Measurements from ENCODE around the gene KLHL24. TPM values are rescaled to one million over a fixed set of nuclear protein-coding genes. Genes with fewer than 3 reads are reported as not detected.
"Not testable (repeated sequence)": the region's sequence is repeated elsewhere in the genome, so short reads cannot be mapped to it uniquely, and the experiment has no call there.

KLHL24 gene
- total RNA-seq, 1 experiment from 2014 or later = 17.7 TPM

GRCh38 chr3:183701744-183702143 is 66.3 kb downstream of the KLHL24 start:
- H2BK12ac ChIP-seq (ENCODE audit: insufficient read length, low read depth, low read length) = no peak overlapping the region
- peaks cover 8% of the 10 kb centered on the region for H3K23me2 ChIP-seq (ENCODE audit: insufficient read length, low read depth, low read length, poor library complexity, severe bottlenecking)
- H2BK5ac ChIP-seq (ENCODE audit: insufficient read length, low read length) = no peak overlapping the region
- no peaks in the 10 kb centered on the region for H3K27me3 ChIP-seq (ENCODE audit: insufficient read depth, low read length)
- H2AK5ac ChIP-seq (ENCODE audit: insufficient read length, low read length) = no peak overlapping the region
- Mint-ChIP-seq H3K9me3 (no peaks in the 10 kb centered on the region), H3K36me3 (ENCODE audit: insufficient read depth in 1 of 3, low read depth in 3 of 3) (peaks cover 5 to 20% (median 8%) of the 10 kb centered on the region in 3 experiments; a peak in 6 of 7 replicates), H3K27me3 (ENCODE audit: low read depth) (no peaks in the 10 kb centered on the region), H3K4me1 (peaks cover 29 to 37% of the 10 kb centered on the region in 2 experiments), H3K4me3 (peak overlapping the region; percentile 1 to 22; a peak in 4 of 5 replicates), H3K27ac (peak overlapping the region; percentile 5 to 39 (median 22); a peak in 6 of 7 replicates)
- no peak overlapping the region for H3K9ac ChIP-seq (ENCODE audit: extremely low read depth, insufficient read length, low read length)
- H3K18ac ChIP-seq (ENCODE audit: insufficient read length, low read depth, low read length) = no peak overlapping the region
- H3K4ac ChIP-seq (ENCODE audit: low read depth, low read length) = no peak overlapping the region
- no peaks in the 10 kb centered on the region for H3K79me1 ChIP-seq (ENCODE audit: insufficient read depth, low read depth, low read length, poor library complexity, severe bottlenecking)
- no peak overlapping the region for H2BK120ac ChIP-seq (ENCODE audit: low read depth, low read length, poor library complexity, severe bottlenecking)
- H3K4me1 ChIP-seq (ENCODE audit: insufficient read depth, low read length) = peaks cover 3% of the 10 kb centered on the region; the same call in 1 of the 2 replicates
- H3T11ph ChIP-seq (ENCODE audit: low read length) = no peak overlapping the region
- no peak for TF ChIP-seq CTCF (conservative IDR thresholded peaks at IDR 0.05)
- H2AFZ ChIP-seq (ENCODE audit: low read length) = no peak overlapping the region
- no peak overlapping the region for H4K5ac ChIP-seq (ENCODE audit: insufficient read length, low read depth, low read length)
- no peaks in the 10 kb centered on the region for H4K20me1 ChIP-seq (ENCODE audit: control insufficient read depth, insufficient read depth, insufficient read length)
- WGBS (ENCODE audit: extremely low coverage, insufficient read length, low lambda C conversion rate) = no CpG with 5 or more reads among the region's 5 CpGs
- no peak overlapping the region for H3K23ac ChIP-seq (ENCODE audit: insufficient read length, low read depth, low read length)
- no peak overlapping the region for H3K14ac ChIP-seq (ENCODE audit: insufficient read depth, low read length)
- H3K4me2 ChIP-seq (ENCODE audit: insufficient read depth, insufficient read length, low read length) = no peak overlapping the region
- no peak overlapping the region for H3K27ac ChIP-seq (ENCODE audit: insufficient read length, low read depth, low read length)
- no peak overlapping the region for H4K91ac ChIP-seq (ENCODE audit: insufficient read length, low read depth, low read length)
- no peaks in the 10 kb centered on the region for H3K9me3 ChIP-seq (ENCODE audit: control insufficient read depth, low read depth, low read length)
- H4K8ac ChIP-seq (replicated peaks; ENCODE audit: insufficient read length, low read depth, low read length) = no peak overlapping the region
- no peak overlapping the region for H3K56ac ChIP-seq (ENCODE audit: insufficient read length, low read depth, low read length)
- H3K79me2 ChIP-seq (ENCODE audit: insufficient read depth, low read length) = peaks cover 59% of the 10 kb centered on the region; the same call in 1 of the 2 replicates
- DNase-seq = no peak
- no peak overlapping the region for H2BK20ac ChIP-seq (ENCODE audit: low read depth, low read length, poor library complexity, severe bottlenecking)
- no peak overlapping the region for H2BK15ac ChIP-seq (ENCODE audit: low read depth, low read length)

- not testable (repeated sequence) for H4K8ac ChIP-seq (replicated peaks; ENCODE audit: insufficient read length, low read depth, low read length); H3K4ac ChIP-seq (ENCODE audit: low read depth, low read length); H3K23me2 ChIP-seq (ENCODE audit: insufficient read length, low read depth, low read length, poor library complexity, severe bottlenecking); H3K9ac ChIP-seq (ENCODE audit: extremely low read depth, insufficient read length, low read length); H3K4me3 Mint-ChIP-seq; H4K20me1 ChIP-seq (ENCODE audit: control insufficient read depth, insufficient read depth, insufficient read length); H3K56ac ChIP-seq (ENCODE audit: insufficient read length, low read depth, low read length); H2AFZ ChIP-seq (ENCODE audit: low read length); DNase-seq; H3K27me3 Mint-ChIP-seq (ENCODE audit: low read depth); H3K9me3 ChIP-seq (ENCODE audit: control insufficient read depth, low read depth, low read length); H3K14ac ChIP-seq (ENCODE audit: insufficient read depth, low read length); H3K79me1 ChIP-seq (ENCODE audit: insufficient read depth, low read depth, low read length, poor library complexity, severe bottlenecking); H3K9me3 Mint-ChIP-seq; H2BK12ac ChIP-seq (ENCODE audit: insufficient read length, low read depth, low read length); H2BK5ac ChIP-seq (ENCODE audit: insufficient read length, low read length); H2AK5ac ChIP-seq (ENCODE audit: insufficient read length, low read length); H3K23ac ChIP-seq (ENCODE audit: insufficient read length, low read depth, low read length); H2BK20ac ChIP-seq (ENCODE audit: low read depth, low read length, poor library complexity, severe bottlenecking); H3K4me2 ChIP-seq (ENCODE audit: insufficient read depth, insufficient read length, low read length); H2BK15ac ChIP-seq (ENCODE audit: low read depth, low read length); H3K27ac ChIP-seq (ENCODE audit: insufficient read length, low read depth, low read length); H3K4me1 ChIP-seq (ENCODE audit: insufficient read depth, low read length); H3T11ph ChIP-seq (ENCODE audit: low read length); H3K18ac ChIP-seq (ENCODE audit: insufficient read length, low read depth, low read length); H3K27me3 ChIP-seq (ENCODE audit: insufficient read depth, low read length); H2BK120ac ChIP-seq (ENCODE audit: low read depth, low read length, poor library complexity, severe bottlenecking); H4K5ac ChIP-seq (ENCODE audit: insufficient read length, low read depth, low read length); H4K91ac ChIP-seq (ENCODE audit: insufficient read length, low read depth, low read length)
- WGBS (ENCODE audit: extremely low coverage, insufficient read length, low lambda C conversion rate) = no CpG with 5 or more reads among the region's 6 CpGs
- Mint-ChIP-seq H3K36me3 (ENCODE audit: insufficient read depth in 1 of 3, low read depth in 3 of 3) (peaks cover 5 to 20% (median 8%) of the 10 kb centered on the region in 3 experiments; a peak in 6 of 7 replicates), H3K27ac (peak overlapping the region in 1 of 3 experiments; percentile 27; a peak in 2 of 7 replicates), H3K4me1 (peaks cover 29 to 32% of the 10 kb centered on the region in 2 experiments)
- H3K79me2 ChIP-seq (ENCODE audit: insufficient read depth, low read length) = peaks cover 61% of the 10 kb centered on the region; the same call in 1 of the 2 replicates
Measured at GRCh38 chr3:183703892-183704291, 68.5 kb downstream of the KLHL24 start.

Data from H9 (cell line).